HG03108 (cell line): Measurements from ENCODE around the gene N4BP3.
"Not testable (repeated sequence)": the region's sequence is repeated elsewhere in the genome, so short reads cannot be mapped to it uniquely, and the experiment has no call there.

Source experiments
- ATAC-seq: cut with Tn5 transposase; IDR thresholded peaks from one replicate; pipeline ENCODE4 v1.9.1; 2021; ENCODE audit warnings: moderate library complexity; ENCODE audit not compliant: unreplicated experiment

Gene N4BP3

DNA sequence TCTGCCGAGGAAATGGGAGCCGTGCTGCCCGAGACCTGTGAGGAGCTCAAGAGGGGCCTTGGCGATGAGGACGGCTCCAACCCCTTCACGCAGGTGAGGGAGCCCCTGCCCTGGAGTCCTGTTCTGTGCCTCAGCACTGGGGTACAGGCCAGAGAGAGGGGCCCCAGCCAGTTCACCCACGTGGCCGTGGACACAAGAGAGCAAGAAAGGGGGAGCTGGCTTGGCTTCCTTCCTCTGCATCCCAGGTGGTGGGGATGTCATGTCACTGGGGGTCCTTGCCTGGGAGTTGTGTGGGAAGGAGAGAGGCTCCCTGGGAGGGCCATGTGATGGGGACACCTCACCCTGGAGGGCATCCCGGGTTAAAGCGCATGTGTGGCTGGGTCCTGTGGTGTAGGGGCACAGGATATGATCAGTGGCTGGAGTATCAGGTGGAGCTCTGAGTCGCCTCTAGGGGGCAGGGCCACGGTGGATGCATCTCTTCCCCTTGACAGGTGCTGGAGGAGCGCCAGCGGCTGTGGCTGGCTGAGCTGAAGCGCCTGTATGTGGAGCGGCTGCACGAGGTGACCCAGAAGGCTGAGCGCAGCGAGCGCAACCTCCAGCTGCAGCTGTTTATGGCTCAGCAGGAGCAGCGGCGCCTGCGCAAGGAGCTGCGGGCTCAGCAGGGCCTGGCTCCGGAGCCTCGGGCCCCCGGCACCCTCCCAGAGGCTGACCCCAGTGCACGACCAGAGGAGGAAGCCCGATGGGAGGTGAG is 7.5 kb downstream of the N4BP3 start:
- peak; percentile 64 for ATAC-seq

DNA sequence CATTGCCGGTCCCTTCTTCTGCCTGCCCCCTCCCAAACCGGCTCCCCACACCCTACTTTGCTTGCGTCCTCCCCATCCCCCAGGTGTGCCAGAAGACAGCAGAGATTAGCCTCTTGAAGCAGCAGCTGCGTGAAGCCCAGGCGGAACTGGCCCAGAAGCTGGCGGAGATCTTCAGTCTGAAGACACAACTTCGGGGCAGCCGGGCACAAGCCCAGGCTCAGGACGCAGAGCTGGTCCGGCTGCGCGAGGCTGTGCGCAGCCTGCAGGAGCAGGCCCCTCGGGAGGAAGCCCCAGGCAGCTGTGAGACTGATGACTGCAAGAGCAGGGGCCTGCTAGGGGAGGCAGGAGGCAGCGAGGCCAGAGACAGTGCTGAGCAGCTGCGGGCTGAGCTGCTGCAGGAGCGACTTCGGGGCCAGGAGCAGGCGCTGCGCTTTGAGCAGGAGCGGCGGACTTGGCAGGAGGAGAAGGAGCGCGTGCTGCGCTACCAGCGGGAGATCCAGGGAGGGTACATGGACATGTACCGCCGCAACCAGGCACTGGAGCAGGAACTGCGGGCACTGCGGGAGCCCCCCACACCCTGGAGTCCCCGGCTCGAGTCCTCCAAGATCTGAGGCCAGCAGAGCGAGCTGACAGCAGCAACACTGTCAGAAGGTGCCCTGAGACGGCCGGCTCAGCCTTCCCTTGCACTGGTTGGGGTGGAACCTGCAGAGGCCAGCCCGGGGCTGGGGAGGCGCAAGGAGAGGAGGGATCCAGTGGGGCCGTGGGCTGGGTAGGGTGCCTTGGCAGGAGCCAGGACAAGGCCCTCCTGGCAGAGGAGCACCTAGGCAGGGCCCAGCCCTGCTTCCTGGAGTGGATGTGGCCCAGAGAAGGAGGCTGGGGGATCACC is 8.3 kb downstream of the N4BP3 start:
- no peak for ATAC-seq

DNA sequence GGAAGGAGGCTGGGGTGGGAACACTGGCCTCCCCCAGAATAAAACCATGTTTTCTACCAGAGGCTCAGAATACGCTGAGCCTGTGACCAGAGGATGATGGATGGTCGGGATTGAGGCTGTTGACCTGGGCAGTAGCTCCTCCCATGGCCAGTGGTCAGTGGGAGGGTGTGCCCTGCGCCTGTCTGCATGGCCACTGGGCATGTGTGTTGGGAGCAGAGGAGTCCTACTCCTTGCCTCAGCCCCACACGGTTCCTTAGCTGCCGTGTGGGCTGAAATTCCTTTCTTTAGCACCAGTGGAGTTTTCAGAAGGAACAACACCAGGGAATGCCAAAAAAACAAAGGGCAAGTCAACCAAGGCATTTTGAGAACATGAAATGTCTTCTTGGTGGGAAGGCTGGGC is 9.0 kb downstream of the N4BP3 start:
- ATAC-seq: no peak

DNA sequence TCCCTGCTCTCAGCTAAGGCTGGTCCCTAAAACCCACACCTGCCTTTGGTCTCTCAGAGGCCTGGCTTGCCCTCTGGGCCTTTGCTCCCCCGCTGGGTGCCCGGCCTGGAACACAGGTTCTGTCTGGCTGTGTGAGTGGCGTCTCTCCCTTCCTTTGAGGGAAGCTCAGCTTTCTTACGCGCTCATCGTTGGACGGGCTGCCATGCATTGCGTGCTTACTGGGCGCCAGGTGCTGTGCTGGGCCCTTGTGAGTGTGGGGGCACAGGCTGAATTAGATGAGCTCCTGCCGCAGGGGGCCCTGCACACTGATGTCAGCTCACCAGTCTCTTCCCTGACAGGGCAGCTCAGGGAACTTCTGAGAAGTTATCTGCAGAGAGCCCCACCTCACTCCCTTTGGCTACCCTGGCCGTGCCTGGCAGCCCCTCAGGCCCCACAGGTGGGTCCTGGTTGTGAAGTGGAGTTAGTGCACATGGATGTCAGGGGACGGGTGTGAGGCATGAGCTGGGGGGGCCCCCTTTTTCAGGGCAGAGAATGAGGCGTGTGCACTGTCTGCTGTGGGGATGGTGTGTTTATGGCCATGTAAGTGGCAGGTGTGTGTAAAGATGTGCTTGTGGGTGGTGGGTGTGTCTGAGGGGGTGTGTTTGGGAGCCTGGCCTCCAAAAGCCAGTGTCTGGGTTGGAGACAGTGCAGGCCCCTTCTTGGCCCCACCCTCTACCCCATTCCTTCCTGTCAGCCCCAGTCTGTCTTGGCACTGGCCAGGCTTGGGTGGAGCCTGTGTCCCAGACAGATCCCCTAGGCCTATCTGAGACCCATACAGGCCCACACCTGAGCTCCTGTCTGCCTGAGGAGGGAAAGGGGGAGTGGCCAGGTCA is 10.0 kb downstream of the N4BP3 start:
- no peak for ATAC-seq

DNA sequence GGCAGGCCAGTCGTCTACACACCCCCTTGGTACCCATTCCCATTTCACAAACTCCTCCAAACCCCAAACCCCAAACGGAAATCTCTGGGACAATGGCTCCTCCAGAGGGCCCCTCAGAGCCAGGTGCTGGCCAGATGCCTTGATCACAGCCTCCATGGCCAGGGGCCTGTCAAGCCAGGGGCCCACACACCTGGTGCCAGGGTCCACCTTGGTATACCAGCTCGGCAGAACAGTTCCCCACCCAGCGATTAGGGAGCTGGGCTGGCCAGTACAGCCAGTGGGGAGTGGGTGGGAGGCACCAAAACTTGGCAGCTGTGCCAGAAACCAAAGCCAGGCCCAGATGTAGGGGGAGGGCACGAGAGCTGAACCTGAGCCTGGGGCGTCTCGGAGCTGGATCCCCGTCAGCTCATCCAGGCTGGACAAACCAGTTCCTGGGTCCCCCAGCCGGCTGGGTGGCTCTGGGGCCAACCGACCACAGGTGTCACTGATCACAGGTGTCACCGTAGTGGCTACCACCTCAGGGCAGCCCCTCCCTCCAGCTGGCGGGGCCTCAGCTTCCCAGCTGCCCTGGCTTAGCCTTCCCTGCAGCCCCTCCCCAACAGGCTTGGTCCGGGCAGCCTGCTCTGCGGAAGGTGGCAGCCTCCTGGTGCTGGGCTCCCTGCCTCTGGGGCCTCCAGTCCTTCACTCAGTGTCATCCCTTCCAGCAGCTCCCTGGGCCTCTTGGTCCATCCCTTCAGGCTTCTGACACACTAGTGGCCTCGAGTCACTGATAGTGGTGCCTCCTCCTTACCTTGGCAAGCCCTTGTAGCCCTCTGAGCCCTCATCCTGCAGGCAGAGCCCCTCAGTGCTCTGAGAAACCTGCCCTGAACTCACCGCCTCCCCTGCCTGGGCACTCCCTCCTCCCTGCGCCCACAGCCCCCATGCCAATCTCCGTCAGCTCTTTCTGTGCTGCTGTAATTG is 10.9 kb downstream of the N4BP3 start:
- ATAC-seq: no peak

DNA sequence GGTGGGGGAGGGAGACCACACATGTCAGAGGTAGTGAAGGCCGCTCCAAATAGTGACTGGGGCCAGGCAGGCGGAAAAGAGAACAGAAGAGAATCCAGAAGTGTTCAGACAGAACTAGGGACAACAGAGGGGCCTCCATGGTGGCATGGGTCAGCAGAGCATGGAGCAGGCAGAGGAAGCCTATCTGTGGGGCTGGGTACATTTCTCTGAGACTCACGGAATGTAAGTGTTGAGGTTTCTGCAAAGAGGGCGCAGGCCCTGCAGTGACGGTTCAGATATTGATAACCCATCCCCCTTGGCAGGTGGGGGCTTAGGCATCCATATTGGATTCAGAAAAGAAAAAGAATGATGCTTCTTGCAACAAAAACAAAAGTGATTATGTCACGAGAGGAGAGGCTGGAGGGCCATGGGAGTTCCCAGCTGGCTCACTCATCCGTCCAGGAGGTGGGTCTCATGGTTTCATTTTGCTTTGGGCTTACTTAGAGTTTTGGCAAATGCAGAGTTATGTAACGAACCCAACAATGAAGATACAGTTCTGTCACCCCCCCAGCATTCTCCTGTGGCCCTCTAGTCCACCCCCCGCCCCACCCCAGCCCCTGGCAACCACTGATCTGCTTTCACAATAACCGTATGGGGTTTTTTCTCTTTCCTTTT is 12.0 kb downstream of the N4BP3 start:
- no peak for ATAC-seq

DNA sequence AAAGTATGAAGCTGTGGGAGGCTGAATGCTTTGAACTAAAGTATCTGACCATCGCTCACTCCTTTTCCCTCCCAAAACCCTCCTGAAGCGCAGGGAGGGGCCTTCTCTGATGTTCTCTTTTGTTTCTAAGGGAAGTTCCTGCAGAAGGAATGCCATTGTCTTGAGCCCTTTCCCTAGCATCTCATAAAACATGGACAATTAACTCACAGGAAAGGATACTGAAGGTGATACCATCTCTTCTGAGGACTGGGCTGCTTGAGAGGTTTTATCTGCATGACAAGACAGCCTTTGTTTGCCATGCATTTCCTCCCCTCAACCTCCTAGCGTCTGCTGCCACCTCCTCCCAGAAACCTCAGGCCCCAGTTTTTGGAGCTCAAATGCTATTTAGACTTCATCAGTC is 13.2 kb downstream of the N4BP3 start:
- no peak for ATAC-seq

DNA sequence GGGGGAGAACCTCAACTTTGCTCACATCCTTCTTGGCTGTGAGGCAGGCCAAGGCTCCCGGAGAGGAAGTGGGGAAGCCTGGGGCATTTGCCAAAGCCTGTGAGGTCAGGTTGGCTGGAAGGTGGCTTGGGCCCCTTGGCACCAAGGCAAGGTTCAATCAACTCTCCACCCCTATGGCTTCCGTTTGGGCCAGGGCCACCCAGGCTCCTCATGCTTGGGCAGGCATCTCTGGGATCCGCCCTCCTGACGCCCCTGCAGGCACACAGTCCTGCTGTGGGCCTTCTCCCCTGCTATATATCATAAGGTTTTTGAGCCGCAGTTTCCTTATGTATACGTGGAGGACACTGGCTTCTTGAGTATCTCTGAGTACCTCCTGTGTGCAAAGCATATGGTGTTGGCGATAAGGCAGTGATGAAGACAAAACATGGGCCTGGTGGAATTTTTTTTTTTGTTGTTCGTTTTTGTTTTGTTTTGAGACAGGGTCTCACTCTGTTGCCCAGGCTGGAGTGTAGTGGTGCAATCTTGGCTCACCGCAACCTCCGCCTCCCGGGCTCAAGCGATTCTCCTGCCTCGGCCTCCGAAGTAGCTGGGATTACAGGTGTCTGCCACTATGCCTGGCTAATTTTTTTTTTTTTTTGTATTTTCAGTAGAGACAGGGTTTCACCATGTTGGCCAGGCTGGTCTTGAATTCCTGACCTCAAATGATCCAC is 14.1 kb downstream of the N4BP3 start:
- ATAC-seq: not testable (repeated sequence)

DNA sequence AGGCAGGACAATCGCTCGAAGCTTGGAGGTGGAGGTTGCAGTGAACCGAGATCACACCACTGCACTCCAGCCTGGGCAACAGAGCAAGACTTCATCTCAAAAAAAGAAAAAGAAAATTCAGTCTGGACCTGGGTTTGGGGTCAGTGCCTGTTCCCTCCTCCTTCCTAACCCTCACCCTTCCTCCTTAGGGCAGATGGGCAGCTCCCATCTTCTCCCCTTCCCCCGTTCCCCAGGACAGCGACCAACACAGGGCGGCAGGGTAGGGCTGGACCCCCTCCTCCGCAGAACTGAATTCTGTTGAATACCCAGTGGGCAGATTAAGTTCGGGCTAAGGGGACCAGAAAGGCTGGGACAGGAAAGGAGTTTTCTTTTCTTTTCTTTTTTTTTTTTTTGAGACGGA is 16.0 kb downstream of the N4BP3 start:
- no peak for ATAC-seq

DNA sequence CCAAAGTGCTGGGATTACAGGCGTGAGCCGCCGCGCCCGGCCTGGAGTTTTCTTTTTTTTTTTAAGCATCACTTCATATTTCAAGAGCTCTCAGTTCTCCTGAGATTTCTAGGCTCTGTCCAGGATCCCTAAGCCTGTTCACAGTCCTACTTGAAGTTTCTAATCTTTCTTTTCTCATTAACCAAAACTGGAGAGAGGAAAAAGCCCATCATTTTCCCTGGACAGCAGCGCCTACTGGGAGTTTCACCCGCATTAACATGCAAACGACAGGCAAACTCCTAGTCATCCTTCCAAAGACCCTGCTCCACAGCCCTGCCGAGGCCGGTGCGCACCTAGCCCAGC is 16.9 kb downstream of the N4BP3 start:
- not testable (repeated sequence) for ATAC-seq

DNA sequence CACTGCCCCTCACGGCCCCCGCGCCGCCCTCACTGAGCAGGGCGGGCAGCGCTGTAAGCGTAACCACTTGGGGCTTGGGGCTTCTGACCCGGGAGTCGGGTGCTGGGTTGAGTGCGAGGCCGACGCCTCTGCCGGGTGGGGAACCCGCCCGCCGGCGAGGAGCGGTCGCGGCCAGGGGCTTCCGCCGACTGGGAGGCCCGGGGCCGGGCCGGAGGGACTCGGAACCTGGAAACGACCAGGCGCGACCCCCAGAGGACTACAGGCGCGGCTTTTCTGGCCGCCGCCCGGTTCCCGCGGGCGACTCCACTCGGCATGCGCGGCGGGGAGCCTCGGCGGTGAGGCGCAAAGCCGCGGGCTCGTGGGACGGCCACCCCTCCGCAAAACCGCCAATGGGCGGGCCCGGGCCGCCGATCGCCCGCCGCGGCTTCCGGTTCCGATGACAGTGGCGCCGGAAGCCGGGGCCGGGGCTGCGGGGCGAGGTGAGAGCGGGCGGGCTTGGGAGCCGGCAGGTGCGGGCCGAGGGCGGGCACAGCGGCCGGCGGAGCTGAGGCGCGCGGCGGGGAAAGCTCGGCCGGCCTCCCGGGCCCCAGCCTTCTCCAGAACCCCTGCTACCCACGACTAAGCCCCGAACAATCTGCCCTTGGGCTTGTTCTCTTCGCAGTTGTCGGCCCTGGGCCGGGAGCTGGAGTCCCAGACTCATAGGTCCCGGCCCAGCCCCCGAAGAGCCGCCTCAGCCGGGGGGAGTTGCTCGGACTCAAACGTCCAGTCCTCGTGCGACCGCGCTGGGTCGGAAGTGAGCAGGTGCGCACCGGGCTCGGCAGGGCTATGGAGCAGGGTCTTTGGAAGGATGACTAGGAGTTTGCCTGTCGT is 17.5 kb downstream of the N4BP3 start, which contains the start of gene RMND5B:
TSS of gene RMND5B (plus strand) at position 439 of the 870 bp plus-strand sequence. CDS start 7,106 bp downstream, outside the sequence.
- peak; percentile 84 for ATAC-seq

DNA sequence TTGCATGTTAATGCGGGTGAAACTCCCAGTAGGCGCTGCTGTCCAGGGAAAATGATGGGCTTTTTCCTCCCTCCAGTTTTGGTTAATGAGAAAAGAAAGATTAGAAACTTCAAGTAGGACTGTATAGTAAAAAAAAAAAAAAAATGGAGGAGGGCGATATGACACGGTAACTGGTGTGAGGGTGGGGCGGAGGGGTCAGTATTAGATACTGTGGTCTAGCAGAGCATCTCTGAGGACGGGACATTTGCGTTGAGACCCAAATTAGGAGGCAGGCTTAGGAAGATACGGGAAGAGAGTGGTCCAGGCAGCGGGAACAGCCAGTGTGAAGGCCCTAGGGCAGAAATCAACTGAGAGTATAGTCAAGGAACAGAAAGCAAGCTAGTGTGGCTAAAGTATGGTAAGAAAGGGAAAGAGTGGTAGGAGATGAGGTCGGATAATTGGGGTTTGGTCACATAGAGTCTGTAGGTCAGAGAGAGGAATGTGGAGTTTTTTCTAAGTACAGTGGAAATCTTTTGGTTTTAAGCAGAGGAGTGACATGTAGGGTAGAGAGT is 18.2 kb downstream of the N4BP3 start:
- no peak for ATAC-seq

DNA sequence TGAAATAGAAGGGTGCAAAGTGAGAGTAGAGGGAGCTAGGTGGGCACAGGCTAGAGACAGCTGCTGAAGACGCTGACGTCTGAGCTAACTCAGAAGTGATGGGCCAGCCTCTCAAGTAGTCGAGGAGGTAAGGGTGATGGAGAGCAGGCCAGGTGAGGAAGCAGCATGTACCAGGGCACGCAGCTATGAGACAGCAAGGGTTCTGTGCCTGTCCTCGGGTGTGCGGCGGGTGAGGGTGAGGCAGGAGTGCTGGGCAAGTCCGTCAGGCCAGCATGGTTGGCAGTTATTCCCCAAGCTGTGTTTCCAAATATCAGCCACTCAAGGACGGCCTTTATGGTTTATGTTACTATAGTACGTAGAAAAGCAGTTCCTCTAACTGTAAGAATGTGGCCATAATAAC is 23.7 kb downstream of the N4BP3 start:
- no peak for ATAC-seq

DNA sequence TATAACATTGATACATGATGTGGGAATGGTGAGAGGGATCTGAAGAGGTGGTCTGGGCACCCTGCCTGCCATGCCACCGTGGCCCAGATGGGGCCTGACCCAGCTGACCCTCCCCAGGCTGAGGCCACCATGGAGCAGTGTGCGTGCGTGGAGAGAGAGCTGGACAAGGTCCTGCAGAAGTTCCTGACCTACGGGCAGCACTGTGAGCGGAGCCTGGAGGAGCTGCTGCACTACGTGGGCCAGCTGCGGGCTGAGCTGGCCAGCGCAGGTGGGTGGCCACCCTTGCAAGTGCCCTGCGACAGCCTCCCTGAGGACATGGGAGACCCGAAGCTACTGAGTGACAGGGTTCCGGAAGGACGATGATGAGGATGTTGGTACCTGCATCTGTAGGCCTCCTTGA is 24.7 kb downstream of the N4BP3 start:
- no peak for ATAC-seq

DNA sequence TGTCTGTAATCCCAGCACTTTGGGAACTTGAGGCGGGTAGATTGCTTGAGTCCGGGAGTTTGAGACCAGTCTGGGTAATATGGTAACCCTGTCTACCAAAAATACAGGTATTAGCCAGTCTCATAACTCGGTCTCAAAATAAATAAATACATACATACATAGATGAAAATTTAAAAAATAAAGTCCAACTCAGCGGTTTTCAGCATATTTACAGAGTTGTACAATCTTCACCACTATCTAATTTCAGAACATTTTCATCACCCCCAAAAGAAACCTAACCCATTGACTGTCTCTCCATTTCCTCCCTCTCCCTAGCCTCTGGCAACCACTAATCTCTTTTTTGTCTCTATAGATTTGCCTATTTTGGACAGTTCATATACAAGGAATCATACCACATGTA is 28.2 kb downstream of the N4BP3 start:
- ATAC-seq: no peak

DNA sequence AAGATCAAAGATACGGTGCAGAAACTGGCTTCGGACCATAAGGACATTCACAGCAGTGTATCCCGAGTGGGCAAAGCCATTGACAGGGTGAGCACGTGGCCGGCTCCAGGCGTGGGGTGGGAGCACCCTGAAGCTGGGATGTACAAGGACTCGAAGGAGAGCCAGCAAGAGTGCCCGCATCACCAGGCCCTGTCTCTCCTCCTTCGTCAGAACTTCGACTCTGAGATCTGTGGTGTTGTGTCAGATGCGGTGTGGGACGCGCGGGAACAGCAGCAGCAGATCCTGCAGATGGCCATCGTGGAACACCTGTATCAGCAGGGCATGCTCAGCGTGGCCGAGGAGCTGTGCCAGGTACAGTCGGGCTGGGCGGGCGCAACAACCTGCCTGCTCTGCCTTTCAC is 29.3 kb downstream of the N4BP3 start:
- ATAC-seq: no peak

DNA sequence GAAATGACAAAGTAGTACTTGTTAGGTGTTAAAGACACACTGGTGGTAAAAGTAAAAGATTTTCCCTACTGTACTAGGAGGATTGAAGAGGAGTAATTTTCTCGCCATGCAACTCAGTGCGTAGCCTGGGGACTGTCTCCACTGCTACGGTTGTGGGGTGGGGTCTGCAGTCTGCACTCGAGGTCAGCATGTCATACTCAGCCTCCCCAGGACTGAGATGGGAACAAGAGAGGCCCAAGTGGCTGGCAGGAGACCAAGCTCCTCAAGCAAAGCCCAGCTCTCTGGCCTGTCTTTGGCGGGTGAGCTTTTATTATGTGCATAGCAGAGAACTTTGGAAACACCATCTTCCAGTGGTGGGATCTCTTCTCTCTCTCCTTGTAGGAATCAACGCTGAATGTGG is 29.9 kb downstream of the N4BP3 start:
- ATAC-seq: no peak

DNA sequence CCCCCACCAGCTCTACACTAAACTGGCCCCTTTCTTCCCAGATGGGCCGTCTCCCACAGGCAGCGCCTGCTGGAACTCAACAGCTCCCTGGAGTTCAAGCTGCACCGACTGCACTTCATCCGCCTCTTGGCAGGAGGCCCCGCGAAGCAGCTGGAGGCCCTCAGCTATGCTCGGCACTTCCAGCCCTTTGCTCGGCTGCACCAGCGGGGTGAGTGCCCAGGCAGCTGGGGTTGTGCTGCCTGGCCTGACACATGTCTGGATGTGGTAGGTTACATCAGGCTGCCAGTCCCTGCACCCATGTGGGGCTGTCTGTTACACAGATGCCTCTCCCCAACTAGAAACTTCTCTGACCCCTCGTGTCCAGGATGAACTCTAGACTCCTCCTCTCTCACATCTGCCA is 30.6 kb downstream of the N4BP3 start:
- ATAC-seq: no peak
